ENCODE measurements around the gene DPAGT1.

The DPAGT1 gene

GRCh38 chr11:119120639-119121007, 19.0 kb upstream of the DPAGT1 start (continued):
- TF ChIP-seq ZNF398 (tag by site-specific recombination; IDR thresholded peaks at IDR 0.05) (0 out of 2 replicates have a peak, but pooled peaks have one; percentile 14), ZNF629 (tag by site-specific recombination; IDR thresholded peaks at IDR 0.05) (peak; percentile 40; the same call in 1 of the 2 replicates), ZNF548 (tag by site-specific recombination; IDR thresholded peaks at IDR 0.05) (no peak)

DNA sequence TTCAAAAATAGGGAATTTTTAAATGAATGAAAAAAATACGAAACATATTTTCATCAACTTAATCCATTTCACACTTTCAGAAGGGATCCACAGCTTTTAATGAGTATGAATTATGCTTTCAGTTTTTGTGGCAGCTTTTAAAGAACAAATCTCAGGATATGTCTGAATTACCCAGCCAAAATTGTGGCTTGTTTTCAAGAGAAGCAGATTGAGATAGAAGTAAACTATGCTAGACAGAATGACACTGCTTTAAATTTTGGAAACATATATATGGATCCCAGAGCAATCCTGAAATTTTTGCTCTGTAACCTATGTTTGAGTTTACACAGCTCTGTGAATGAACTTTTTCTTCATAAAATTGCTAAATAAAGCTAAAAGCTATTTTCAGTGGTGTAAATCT, 17.3 kb upstream of the DPAGT1 start:
- TF ChIP-seq ZNF48 (tag by site-specific recombination; IDR thresholded peaks at IDR 0.05) (no peak), SP3 (tag by site-specific recombination; IDR thresholded peaks at IDR 0.05) (no peak), ZNF37A (tag by site-specific recombination; IDR thresholded peaks at IDR 0.05) (no peak), ZNF621 (tag by site-specific recombination; IDR thresholded peaks at IDR 0.05) (no peak), ZNF660 (tag by site-specific recombination; IDR thresholded peaks at IDR 0.05) (no peak), MZF1 (tag by site-specific recombination; IDR thresholded peaks at IDR 0.05; ENCODE audit: borderline replicate concordance) (no peak), ZNF132 (tag by site-specific recombination; IDR thresholded peaks at IDR 0.05; ENCODE audit: borderline replicate concordance) (no peak), ZNF544 (tag by site-specific recombination; IDR thresholded peaks at IDR 0.05) (no peak), ZNF133 (tag by site-specific recombination; IDR thresholded peaks at IDR 0.05) (no peak), BCL11A (tag by site-specific recombination; IDR thresholded peaks at IDR 0.05; ENCODE audit: low read depth) (no peak), ZNF354C (tag by site-specific recombination; IDR thresholded peaks at IDR 0.05; ENCODE audit: borderline replicate concordance, low read depth) (no peak), ZNF639 (tag by site-specific recombination; IDR thresholded peaks at IDR 0.05) (no peak)
- TF ChIP-seq, protein P1, sequence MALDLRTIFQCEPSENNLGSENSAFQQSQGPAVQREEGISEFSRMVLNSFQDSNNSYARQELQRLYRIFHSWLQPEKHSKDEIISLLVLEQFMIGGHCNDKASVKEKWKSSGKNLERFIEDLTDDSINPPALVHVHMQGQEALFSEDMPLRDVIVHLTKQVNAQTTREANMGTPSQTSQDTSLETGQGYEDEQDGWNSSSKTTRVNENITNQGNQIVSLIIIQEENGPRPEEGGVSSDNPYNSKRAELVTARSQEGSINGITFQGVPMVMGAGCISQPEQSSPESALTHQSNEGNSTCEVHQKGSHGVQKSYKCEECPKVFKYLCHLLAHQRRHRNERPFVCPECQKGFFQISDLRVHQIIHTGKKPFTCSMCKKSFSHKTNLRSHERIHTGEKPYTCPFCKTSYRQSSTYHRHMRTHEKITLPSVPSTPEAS (tag by site-specific recombination; IDR thresholded peaks at IDR 0.05), result no peak
- Histone ChIP-seq H3K27ac (ENCODE audit: extremely low read depth, low read depth, low read length) (no peak overlapping the region), H3K36me3 (ENCODE audit: control insufficient read depth in 2 of 2, insufficient read depth in 1 of 2, low read length in 2 of 2) (peaks cover 0 to 38% of the 10 kb centered on the region in 2 experiments; a peak in 1 of 3 replicates), H3K9me3 (ENCODE audit: control insufficient read depth, insufficient read depth, low read depth, low read length) (no peaks in the 10 kb centered on the region), H3K4me3 (ENCODE audit: low read depth, low read length) (no peak overlapping the region), H3K4me1 (ENCODE audit: control insufficient read depth, insufficient read depth, low read length) (peaks cover 4% of the 10 kb centered on the region; the same call in 1 of the 2 replicates)
- ChIA-PET CTCF (interaction anchor here (0.6 to 1.0 kb wide), 2 partner anchors 78 to 187 kb away, joined by 3 to 7 read pairs; no protein-coding TSS in a partner anchor), POLR2A (interaction anchor here (1.0 kb wide), 1 partner anchor 24 kb away, joined by 4 read pairs; a partner anchor contains a TSS)

DNA sequence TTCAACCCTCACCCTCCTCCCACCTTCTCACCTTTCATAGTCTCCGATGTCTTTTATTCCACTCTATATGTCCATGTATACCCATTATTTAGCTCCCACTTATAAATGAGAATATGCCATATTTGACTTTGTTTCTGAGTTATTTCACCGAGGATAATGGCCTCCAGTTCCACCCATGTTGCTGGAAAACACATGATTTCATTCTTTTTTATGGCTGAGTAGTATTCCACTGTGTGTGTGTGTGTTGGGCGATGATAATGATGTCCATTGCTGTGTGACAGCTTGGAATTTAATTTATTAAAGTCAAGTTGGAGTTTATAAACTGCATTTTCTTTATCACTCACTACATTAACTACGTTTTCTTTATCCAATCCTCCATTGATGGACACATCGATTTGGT, 16.6 kb upstream of the DPAGT1 start:
- ChIA-PET CTCF (interaction anchor here (1.0 kb wide), 1 partner anchor 78 kb away, joined by 3 read pairs; no protein-coding TSS in a partner anchor), POLR2A (interaction anchor here (1.0 kb wide), 1 partner anchor 23 kb away, joined by 4 read pairs; a partner anchor contains a TSS)
- peaks cover 0 to 40% of the 10 kb centered on the region in 2 experiments; a peak in 1 of 3 replicates for H3K36me3 ChIP-seq (ENCODE audit: control insufficient read depth in 2 of 2, insufficient read depth in 1 of 2, low read length in 2 of 2)
- H3K9me3 ChIP-seq (ENCODE audit: control insufficient read depth, insufficient read depth, low read depth, low read length), result no peaks in the 10 kb centered on the region
- peaks cover 4% of the 10 kb centered on the region; the same call in 1 of the 2 replicates for H3K4me1 ChIP-seq (ENCODE audit: control insufficient read depth, insufficient read depth, low read length)
- H3K27ac ChIP-seq (ENCODE audit: extremely low read depth, low read depth, low read length), result no peak overlapping the region
- no peak overlapping the region for H3K4me3 ChIP-seq (ENCODE audit: low read depth, low read length)
- TF ChIP-seq FEZF1 (tag by site-specific recombination; IDR thresholded peaks at IDR 0.05) (no peak), ZBTB48 (tag by site-specific recombination; IDR thresholded peaks at IDR 0.05) (no peak), ZNF366 (tag by site-specific recombination; conservative IDR thresholded peaks at IDR 0.05) (no peak), ZNF146 (tag by site-specific recombination; IDR thresholded peaks at IDR 0.05) (peak; percentile 95), ZBTB6 (tag by site-specific recombination; IDR thresholded peaks at IDR 0.05) (no peak), ZNF18 (tag by site-specific recombination; IDR thresholded peaks at IDR 0.05) (no peak)
